Muscle of leg (tissue), 11 donors: ENCODE measurements around the gene TMEM183A. TPM values are rescaled to one million over a fixed set of nuclear protein-coding genes. Genes with fewer than 3 reads are reported as not detected.

ENCODE experiments used
- DNase-seq: peaks from one replicate; pipeline ENCODE4 v3.0.0; 2013
- H3K27ac ChIP-seq: one replicate; pipeline ENCODE4 v1.5.1; 2013; ENCODE audit warnings: mild to moderate bottlenecking, low read length, control low read depth
- H3K27me3 ChIP-seq: one replicate; pipeline ENCODE4 v1.6.1; 2013; ENCODE audit warnings: low read length; ENCODE audit not compliant: control insufficient read depth, insufficient read depth
- H3K36me3 ChIP-seq: one replicate; pipeline ENCODE4 v1.6.1; 2013; ENCODE audit warnings: low read length; ENCODE audit not compliant: control insufficient read depth, insufficient read depth
- H3K4me1 ChIP-seq: one replicate; pipeline ENCODE4 v1.6.1; 2013; ENCODE audit warnings: low read length; ENCODE audit not compliant: control insufficient read depth, insufficient read depth
- H3K4me3 ChIP-seq: one replicate; pipeline ENCODE4 v1.5.1; 2013; ENCODE audit warnings: low read length, control low read depth
- H3K9me3 ChIP-seq: replicated peaks from 2 replicates; pipeline ENCODE4 v1.6.1; 2013; ENCODE audit warnings: low read depth, low read length; ENCODE audit not compliant: control insufficient read depth
- WGBS: methylation state at CpG from one replicate; pipeline ENCODE4 v1.1.5; 2013; ENCODE audit warnings: missing lambda C conversion rate; ENCODE audit not compliant: insufficient coverage; 5-methylcytosine and 5-hydroxymethylcytosine counted together
- polyA plus RNA-seq, 8 donors: library from polyadenylated mRNA; unstranded; fragments of 120-200 nt; gene quantifications; one replicate each; pipeline versions ENCODE4 v1.2.1 to v1.2.3, GENCODE V29; 2013; ENCODE audit warnings: inconsistent platforms in 1 of 8, low replicate concordance in 1 of 8; ENCODE audit not compliant: insufficient read length in 8 of 8, insufficient read depth in 1 of 8
- total RNA-seq: library from RNA; stranded (reverse); fragments of 120-200 nt; gene quantifications from one replicate; pipeline ENCODE4 v1.2.4, GENCODE V29; 2013

The TMEM183A gene
- total and polyA plus RNA-seq, 9 donors = 34.5 to 47.3 (median 42.0) TPM

GRCh38 chr1:203065191-203065590 lies 58.0 kb downstream of the TMEM183A start:
- peaks cover 10% of the 10 kb centered on the region for H3K36me3 ChIP-seq
- peaks cover 47% of the 10 kb centered on the region for H3K4me1 ChIP-seq
- WGBS = 80% methylated on average over 2 of the region's 7 CpGs
- no peak overlapping the region for H3K4me3 ChIP-seq
- peaks cover 10% of the 10 kb centered on the region for H3K27me3 ChIP-seq
- H3K27ac ChIP-seq = no peak overlapping the region
- H3K9me3 ChIP-seq = no peaks in the 10 kb centered on the region
- DNase-seq = peak; percentile 60

- peaks cover 4% of the 10 kb centered on the region for H3K36me3 ChIP-seq
- H3K27me3 ChIP-seq = peaks cover 9% of the 10 kb centered on the region
- DNase-seq = no peak
- no peak overlapping the region for H3K27ac ChIP-seq
- no peak overlapping the region for H3K4me3 ChIP-seq
- whole genome bisulfite sequencing = 83% methylated on average over 1 of the region's 2 CpGs
- no peaks in the 10 kb centered on the region for H3K9me3 ChIP-seq
- peaks cover 51% of the 10 kb centered on the region for H3K4me1 ChIP-seq
Observed at GRCh38 chr1:203065986-203066385, 58.8 kb downstream of the TMEM183A start.

DNA sequence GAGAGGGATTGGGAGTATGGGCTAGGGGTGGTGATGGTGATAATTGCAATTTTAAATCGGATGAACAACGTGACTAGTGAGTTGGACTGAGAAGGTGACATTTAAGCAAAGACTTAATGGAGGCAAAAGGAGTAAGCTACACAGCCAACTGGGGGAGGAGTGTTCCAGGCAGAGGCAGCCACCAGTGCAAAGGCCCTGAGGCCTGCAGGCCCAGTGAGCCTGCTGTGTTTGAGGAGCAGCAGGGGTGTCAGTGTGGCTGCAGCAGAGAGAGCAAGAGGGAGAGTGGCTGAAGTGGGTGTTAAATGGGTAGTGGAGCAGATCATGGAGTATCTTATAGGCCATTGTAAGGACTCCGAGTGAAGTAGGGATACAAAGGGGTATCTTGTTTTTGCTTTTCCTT lies 59.8 kb downstream of the TMEM183A start:
- H3K9me3 ChIP-seq = no peaks in the 10 kb centered on the region
- DNase-seq = no peak
- H3K27ac ChIP-seq = no peak overlapping the region
- H3K4me3 ChIP-seq = no peak overlapping the region
- WGBS = 92% methylated on average over 2 of the region's 3 CpGs
- peaks cover 10% of the 10 kb centered on the region for H3K27me3 ChIP-seq
- peaks cover 53% of the 10 kb centered on the region for H3K4me1 ChIP-seq
- H3K36me3 ChIP-seq = peaks cover 10% of the 10 kb centered on the region

- Histone ChIP-seq H3K36me3 (peaks cover 14% of the 10 kb centered on the region), H3K27ac (peak overlapping the region; percentile 89), H3K4me1 (peaks cover 53% of the 10 kb centered on the region), H3K27me3 (peaks cover 16% of the 10 kb centered on the region), H3K9me3 (no peaks in the 10 kb centered on the region), H3K4me3 (no peak overlapping the region)
- no CpG with 5 or more reads among the region's 4 CpGs for WGBS
- peak; percentile 94 for DNase-seq
Observed at GRCh38 chr1:203069030-203069747, 62.0 kb downstream of the TMEM183A start.

GRCh38 chr1:203072002-203072602 lies 64.9 kb downstream of the TMEM183A start:
- H3K4me1 ChIP-seq = peaks cover 62% of the 10 kb centered on the region
- peaks cover 14% of the 10 kb centered on the region for H3K36me3 ChIP-seq
- WGBS = 100% methylated on average over 1 of the region's 7 CpGs
- H3K27ac ChIP-seq = no peak overlapping the region
- H3K27me3 ChIP-seq = peaks cover 36% of the 10 kb centered on the region
- H3K4me3 ChIP-seq = no peak overlapping the region
- DNase-seq = no peak
- no peaks in the 10 kb centered on the region for H3K9me3 ChIP-seq

DNA sequence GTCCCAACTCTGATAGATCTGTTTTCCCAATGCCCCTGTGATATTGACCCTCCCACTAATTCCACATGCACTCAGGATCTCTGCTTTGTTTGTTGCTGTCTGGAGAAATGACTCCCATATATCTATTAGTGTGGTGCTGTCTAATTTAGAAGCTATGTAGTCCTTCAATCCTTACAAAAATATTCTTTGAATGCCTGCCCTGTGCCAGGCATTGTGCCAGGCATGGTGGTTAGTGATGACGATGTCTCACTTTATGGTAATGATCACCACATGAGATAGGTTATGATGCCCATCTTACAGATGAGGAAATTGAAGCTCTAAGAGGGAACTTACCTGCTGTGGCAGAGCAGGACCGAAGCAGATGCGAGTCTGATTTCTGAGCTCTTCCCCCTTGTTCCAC lies 65.7 kb downstream of the TMEM183A start:
- Histone ChIP-seq H3K4me3 (no peak overlapping the region), H3K27me3 (peaks cover 42% of the 10 kb centered on the region)
- WGBS = 71% methylated on average over 2 of the region's 3 CpGs

DNA sequence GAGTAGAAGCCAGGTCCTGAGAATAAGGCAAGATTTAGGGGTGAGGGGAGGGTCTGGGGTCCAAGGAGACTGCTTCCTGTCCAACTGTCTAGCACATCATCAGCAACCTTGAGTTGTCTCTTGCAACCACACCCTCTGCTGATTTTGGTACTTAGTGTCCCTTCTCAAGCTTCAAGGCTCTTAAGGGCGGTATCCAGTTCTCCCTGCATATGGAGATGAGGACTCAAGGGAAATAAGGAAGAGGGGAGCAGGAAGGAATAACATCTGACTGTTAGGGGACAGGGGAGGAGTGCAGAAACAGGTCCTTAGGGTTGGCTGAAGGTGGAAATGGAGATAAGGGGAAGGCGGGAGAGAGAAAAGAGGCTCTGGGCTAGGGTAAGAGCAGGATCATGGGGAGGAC lies 66.3 kb downstream of the TMEM183A start:
- H3K36me3 ChIP-seq = peaks cover 14% of the 10 kb centered on the region
- H3K4me1 ChIP-seq = peaks cover 48% of the 10 kb centered on the region
- H3K27ac ChIP-seq = no peak overlapping the region
- H3K9me3 ChIP-seq = no peaks in the 10 kb centered on the region
- no peak for DNase-seq
- WGBS = 90% methylated on average over 1 of the region's 2 CpGs
- H3K27me3 ChIP-seq = peaks cover 42% of the 10 kb centered on the region
- no peak overlapping the region for H3K4me3 ChIP-seq

More for the DNA sequence above, 65.7 kb downstream of the TMEM183A start:
- H3K4me1 ChIP-seq = peaks cover 54% of the 10 kb centered on the region
- H3K36me3 ChIP-seq = peaks cover 15% of the 10 kb centered on the region
- DNase-seq = no peak
- H3K9me3 ChIP-seq = no peaks in the 10 kb centered on the region
- no peak overlapping the region for H3K27ac ChIP-seq

Other genes starting within 250 kb of the TMEM183A start
- 51.9 TPM for gene KDM5B, start 199.0 kb upstream of the TMEM183A start, total RNA-seq
- gene KDM5B, start 199.0 kb upstream of the TMEM183A start, polyA plus RNA-seq = 10 to 100 TPM; 34.9 to 55.7 (median 42.9) TPM
- gene PCAT6, start 196.4 kb upstream of the TMEM183A start, total RNA-seq = 0.22 TPM
- 1 to 10 TPM; 1.9 to 2.8 (median 2.3) TPM for gene PCAT6, start 196.4 kb upstream of the TMEM183A start, polyA plus RNA-seq
- 4.3 TPM for gene RABIF, start 118.2 kb upstream of the TMEM183A start, total RNA-seq
- gene RABIF, start 118.2 kb upstream of the TMEM183A start, polyA plus RNA-seq = 1 to 10 TPM; 5.0 to 7.3 (median 6.2) TPM
- gene KLHL12, start 80.1 kb upstream of the TMEM183A start, total RNA-seq = 19.9 TPM
- 10 to 100 TPM; 17.0 to 20.5 (median 19.5) TPM for gene KLHL12, start 80.1 kb upstream of the TMEM183A start, polyA plus RNA-seq
- 53.1 TPM for gene ADIPOR1, start 49.1 kb upstream of the TMEM183A start, total RNA-seq
- 10 to 100 TPM; 60.0 to 78.2 (median 69.7) TPM for gene ADIPOR1, start 49.1 kb upstream of the TMEM183A start, polyA plus RNA-seq
- 81.3 TPM for gene CYB5R1, start 40.1 kb upstream of the TMEM183A start, total RNA-seq
- 100 to 1,000 TPM in 2 of 8 donors, 10 to 100 TPM in 6; 63.6 to 108 (median 90.5) TPM for gene CYB5R1, start 40.1 kb upstream of the TMEM183A start, polyA plus RNA-seq
- 22.4 TPM for gene PPFIA4, start 19.1 kb downstream of the TMEM183A start, total RNA-seq
- gene PPFIA4, start 19.1 kb downstream of the TMEM183A start, polyA plus RNA-seq = 10 to 100 TPM; 31.0 to 53.1 (median 36.9) TPM
- 480 TPM for gene MYOG, start 78.6 kb downstream of the TMEM183A start, total RNA-seq
- gene MYOG, start 78.6 kb downstream of the TMEM183A start, polyA plus RNA-seq = 100 to 1,000 TPM; 371 to 519 (median 438) TPM
- 2.0 TPM for gene ADORA1, start 120.4 kb downstream of the TMEM183A start, total RNA-seq
- gene ADORA1, start 120.4 kb downstream of the TMEM183A start, polyA plus RNA-seq = 1 to 10 TPM; 2.2 to 5.6 (median 4.7) TPM
- gene MYBPH, start 168.5 kb downstream of the TMEM183A start, total RNA-seq = 109 TPM
- gene MYBPH, start 168.5 kb downstream of the TMEM183A start, polyA plus RNA-seq = 100 to 1,000 TPM; 207 to 554 (median 329) TPM
- 0.13 TPM for gene CHI3L1, start 179.3 kb downstream of the TMEM183A start, total RNA-seq
- gene CHI3L1, start 179.3 kb downstream of the TMEM183A start, polyA plus RNA-seq = 1 to 10 TPM in 5 of 8 donors, under 1 TPM in 3; 0.59 to 2.1 (median 1.0) TPM
- 0.09 TPM for gene CHIT1, start 222.3 kb downstream of the TMEM183A start, total RNA-seq
- gene CHIT1, start 222.3 kb downstream of the TMEM183A start, polyA plus RNA-seq = 1 to 10 TPM in 1 of 8 donors, under 1 TPM in 7; 0.38 to 1.5 (median 0.58) TPM